HG02870 (cell line): ENCODE data around the gene UNC119B.

ENCODE experiments used
- ATAC-seq: cut with Tn5 transposase; IDR thresholded peaks from one replicate; pipeline ENCODE4 v1.9.1; 2021; ENCODE audit warnings: mild to moderate bottlenecking, moderate library complexity; ENCODE audit not compliant: unreplicated experiment

The UNC119B gene

GRCh38 chr12:120738252-120739030, 28.2 kb downstream of the UNC119B start:
- ATAC-seq: no peak

DNA sequence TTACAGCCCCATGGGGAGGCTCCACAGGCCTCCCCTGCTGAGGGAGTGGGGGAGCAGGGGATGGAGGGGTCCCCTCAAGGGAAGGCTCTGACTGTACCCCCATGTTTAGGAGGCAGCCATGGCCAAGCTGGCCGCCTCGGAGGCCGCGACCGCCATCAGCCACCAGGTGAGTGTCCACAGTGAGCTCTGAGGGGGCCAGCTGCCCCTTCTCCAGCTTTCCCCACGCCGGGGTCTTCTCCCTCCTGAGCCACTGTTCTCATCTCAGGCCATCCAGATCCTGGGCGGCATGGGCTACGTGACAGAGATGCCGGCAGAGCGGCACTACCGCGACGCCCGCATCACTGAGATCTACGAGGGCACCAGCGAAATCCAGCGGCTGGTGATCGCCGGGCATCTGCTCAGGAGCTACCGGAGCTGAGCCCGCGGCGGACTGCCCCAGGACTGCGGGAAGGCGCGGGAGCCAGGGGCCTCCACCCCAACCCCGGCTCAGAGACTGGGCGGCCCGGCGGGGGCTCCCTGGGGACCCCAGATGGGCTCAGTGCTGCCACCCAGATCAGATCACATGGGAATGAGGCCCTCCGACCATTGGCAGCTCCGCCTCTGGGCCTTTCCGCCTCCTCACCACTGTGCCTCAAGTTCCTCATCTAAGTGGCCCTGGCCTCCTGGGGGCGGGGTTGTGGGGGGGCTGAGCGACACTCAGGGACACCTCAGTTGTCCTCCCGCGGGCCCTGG, 28.9 kb downstream of the UNC119B start:
- ATAC-seq: no peak

- no peak for ATAC-seq
Observed at GRCh38 chr12:120739821-120740613, 29.8 kb downstream of the UNC119B start.

- no peak for ATAC-seq
Observed at GRCh38 chr12:120740871-120741270, 30.6 kb downstream of the UNC119B start.

DNA sequence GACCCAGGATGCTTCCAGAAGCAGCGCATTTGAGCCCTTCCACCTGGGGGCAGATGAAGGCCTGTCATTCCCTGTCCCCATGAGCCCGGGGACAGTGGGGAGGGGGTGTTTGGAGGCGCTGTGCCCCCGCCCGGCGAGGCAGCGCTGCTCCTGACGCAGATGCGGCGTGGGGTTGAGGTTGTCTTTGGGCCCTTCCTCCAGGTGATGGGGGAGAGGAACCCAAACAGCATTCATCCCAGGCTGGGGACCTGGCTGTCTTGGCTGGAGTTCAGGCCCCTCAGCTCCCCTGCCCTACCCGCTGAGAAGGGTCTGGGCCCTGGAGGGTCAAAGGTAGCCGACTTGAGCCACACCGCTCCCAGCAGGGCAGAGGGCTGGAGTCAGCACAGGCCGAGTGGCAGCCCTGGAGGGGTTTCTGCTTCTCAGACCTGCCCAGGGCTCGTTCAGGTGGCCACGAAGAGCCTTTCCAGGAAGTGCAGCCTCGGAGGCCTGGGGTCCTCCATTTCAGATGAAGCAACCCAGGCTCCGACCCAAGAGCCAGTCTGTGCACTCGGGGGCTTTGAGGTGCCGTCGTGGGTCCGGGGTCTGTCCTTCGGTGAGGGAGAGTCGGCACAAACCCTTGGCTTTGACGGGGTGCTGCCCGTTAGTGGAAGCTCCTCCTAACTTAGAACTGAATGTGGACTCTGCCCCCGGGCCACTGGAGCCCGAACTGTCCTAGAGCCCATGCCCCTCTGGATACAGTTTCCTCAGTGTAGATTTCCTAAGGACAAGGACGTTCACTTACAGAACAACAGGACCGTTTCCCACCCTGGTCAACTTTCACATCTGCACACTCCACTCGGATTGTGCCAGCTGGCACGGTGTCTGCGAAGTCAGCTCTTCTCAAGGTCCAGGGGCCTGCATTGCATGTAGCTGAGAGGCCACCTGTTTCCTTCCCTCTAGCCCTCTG, 31.5 kb downstream of the UNC119B start:
- no peak for ATAC-seq

GRCh38 chr12:120744922-120745493, 34.8 kb downstream of the UNC119B start:
- ATAC-seq: no peak

- no peak for ATAC-seq
Observed at GRCh38 chr12:120748242-120748641, 38.0 kb downstream of the UNC119B start.

- ATAC-seq: no peak
Observed at GRCh38 chr12:120749256-120749655, 39.0 kb downstream of the UNC119B start.

- no peak for ATAC-seq
Observed at GRCh38 chr12:120750806-120751205, 40.5 kb downstream of the UNC119B start.

- ATAC-seq: no peak
Observed at GRCh38 chr12:120751389-120751788, 41.1 kb downstream of the UNC119B start.

- no peak for ATAC-seq
Observed at GRCh38 chr12:120754792-120755191, 44.5 kb downstream of the UNC119B start.

- no peak for ATAC-seq
Observed at GRCh38 chr12:120755269-120755668, 45.0 kb downstream of the UNC119B start.

DNA sequence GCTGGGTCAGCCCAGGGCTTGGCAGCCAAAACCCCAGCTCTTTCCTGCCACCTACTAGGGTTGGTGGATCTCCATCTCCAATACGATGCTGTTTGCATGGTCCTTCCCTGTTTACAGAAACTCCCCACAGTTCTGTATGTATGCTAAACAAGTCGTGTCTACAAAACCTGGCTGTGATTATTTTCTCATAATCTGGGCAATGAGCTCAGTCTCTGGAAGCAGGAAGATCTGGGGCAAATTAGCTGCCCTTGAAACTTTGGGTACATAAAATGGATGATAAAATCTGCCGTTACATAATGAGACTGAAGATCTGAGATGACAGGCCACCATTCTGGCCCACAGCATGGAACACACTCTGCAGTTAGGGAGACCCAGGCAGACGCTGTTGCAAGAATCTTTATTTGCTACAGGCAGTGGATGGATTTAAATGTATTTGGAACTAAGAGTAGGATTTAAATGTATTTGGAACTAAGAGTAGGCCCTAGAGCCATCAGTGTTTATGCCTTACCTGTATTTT, 47.0 kb downstream of the UNC119B start:
- ATAC-seq: no peak

DNA sequence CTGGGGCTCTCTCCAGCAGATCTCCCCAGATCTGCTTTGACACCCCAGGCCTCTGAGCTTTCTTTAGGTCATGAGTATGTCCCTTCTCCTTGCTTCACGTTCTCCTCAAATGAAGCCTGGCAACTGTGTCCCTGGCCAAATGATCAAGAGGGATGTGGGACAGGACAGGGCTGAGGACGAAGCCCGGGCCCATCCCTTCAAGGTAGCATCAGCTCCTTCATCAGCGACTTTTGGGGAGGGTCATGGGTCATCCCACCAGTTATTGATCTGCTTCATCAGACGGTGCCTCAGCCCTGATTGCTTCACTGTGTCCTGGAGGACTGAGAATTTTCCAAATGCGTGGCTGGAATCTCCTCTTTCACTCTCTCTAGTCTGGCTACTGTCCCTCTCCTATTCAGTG, 47.7 kb downstream of the UNC119B start:
- ATAC-seq: no peak

- no peak for ATAC-seq
Observed at GRCh38 chr12:120758798-120759590, 48.7 kb downstream of the UNC119B start.

GRCh38 chr12:120759591-120760348, 49.5 kb downstream of the UNC119B start:
- no peak for ATAC-seq

DNA sequence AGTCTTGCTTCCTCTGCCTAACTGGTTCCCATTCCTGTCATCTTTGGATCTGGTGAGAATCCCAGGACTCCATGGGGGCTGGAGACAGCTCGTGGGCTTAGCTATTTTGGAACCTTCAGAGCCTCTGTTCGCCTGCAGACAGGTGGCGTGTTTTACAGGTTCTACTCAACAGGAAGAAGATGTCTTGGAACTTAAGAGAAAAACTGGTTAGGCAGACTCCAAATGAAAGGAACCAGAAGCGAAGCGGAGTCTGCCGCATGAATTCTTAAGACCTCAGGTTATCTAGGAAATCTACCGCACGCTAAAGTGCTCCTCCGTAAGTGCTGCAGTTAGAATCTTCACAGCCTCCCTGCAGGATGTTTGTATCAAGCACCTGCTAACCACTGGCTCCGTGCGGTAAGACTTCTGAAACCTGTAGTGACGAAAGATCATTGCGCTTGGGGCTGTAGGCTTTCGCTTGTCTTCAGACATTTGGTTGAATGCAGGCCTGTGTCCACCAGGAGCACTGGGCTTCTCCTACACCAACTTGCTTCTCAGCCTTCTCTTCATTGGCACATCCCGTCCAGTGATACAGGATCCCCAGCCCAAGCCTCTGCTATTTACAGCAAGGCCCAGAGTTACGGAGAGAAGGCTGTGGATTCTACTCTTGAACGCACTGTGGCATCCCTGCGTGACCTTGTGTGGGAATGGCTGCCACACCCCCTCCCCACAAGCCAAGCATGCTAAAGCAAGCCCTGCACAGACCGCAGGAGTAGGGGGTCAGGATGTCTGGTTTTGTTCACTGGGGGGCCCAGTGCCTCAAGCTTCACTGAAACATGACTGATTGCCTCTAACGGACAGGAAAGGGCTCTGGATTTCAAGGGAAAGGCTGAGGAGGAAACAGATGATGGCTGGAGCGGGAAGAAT, 50.3 kb downstream of the UNC119B start:
- no peak for ATAC-seq
